ENCODE data around the gene ZNF688.

DNA sequence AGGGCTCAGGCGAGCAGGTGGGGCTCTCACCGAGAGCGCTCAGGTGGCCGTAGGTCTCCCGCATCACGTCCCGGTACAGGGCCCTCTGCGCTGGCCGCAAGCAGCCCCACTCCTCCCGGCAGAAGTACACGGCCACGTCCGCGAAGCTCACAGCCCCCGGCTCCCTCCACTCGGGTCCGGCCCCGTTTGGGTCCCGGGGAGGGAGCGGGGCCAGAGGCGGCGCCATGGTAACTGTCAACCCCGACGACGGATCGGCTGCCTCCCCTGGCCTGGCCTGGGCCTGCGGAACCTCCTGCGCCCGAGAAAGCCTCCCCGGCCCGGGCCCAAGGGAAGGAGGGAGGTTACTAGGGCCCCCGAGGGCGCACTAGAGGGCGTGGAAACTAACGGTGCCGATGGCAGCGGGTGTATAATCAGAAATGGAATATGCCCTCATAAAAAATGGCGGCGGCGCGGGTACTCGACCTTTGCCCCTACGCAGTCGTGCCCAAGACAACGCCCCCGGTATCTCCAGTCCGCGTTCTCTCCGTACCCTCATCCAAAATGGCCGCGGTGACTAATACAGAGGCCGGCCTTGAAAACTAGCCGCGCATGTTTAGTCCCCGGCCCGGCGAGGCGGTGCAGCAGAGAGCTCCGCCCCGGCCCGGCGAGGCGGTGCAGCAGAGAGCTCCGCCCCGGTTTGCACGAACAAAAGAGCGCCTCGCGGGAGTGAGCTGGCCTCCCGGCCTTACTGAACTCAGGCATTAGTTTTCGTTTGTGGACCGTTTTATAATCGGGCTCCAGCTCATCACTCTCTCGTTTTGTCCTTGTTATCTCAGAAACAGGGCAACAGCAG is 13.3 kb downstream of the ZNF688 start, which contains the start of gene ZNF764:
- TF ChIP-seq, protein P1, sequence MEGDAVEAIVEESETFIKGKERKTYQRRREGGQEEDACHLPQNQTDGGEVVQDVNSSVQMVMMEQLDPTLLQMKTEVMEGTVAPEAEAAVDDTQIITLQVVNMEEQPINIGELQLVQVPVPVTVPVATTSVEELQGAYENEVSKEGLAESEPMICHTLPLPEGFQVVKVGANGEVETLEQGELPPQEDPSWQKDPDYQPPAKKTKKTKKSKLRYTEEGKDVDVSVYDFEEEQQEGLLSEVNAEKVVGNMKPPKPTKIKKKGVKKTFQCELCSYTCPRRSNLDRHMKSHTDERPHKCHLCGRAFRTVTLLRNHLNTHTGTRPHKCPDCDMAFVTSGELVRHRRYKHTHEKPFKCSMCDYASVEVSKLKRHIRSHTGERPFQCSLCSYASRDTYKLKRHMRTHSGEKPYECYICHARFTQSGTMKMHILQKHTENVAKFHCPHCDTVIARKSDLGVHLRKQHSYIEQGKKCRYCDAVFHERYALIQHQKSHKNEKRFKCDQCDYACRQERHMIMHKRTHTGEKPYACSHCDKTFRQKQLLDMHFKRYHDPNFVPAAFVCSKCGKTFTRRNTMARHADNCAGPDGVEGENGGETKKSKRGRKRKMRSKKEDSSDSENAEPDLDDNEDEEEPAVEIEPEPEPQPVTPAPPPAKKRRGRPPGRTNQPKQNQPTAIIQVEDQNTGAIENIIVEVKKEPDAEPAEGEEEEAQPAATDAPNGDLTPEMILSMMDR (IDR thresholded peaks at IDR 0.05; ENCODE audit: insufficient read depth, low read depth, low read length) = no peak
- no peak for TF ChIP-seq EZH2 (IDR thresholded peaks at IDR 0.05; ENCODE audit: insufficient read depth, low read length)

Measured in astrocyte (in vitro differentiated cells and primary cell).